ENCODE results near the gene YTHDC2. TPM values are rescaled to one million over a fixed set of nuclear protein-coding genes. Genes with fewer than 3 reads are reported as not detected.
"Not testable (repeated sequence)": the region's sequence is repeated elsewhere in the genome, so short reads cannot be mapped to it uniquely, and the experiment has no call there.

Gene YTHDC2
- total and polyA plus RNA-seq, 11 donors: 5.7 to 19.8 (median 13.0) TPM

DNA sequence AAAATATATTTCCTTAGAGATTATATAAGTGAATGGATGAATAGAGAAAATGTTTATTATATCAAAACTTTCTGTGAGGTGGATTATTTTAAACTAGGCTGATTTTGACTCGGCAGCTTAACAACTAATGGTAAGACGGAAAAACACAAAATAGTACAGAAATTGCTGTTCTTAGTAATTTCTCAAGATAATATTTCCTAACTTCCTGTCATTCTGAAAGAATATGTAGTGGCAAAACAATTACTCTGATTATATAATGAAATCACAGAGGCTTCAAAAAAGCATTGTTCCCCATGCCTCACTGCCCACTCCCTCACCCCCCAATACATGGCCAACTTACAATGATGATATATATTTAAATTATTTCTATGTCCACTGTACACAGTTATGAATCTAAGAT, 85.4 kb downstream of the YTHDC2 start:
- Histone ChIP-seq H3K27me3 (no peaks in the 10 kb centered on the region), H3K4me1 (peaks cover 0 to 16% (median 0%) of the 10 kb centered on the region in 12 donors), H3K27ac (no peak overlapping the region), H3K9me3 (no peaks in the 10 kb centered on the region), H3K4me3 (no peak overlapping the region), H3K36me3 (peaks cover 0 to 39% (median 23%) of the 10 kb centered on the region in 9 donors)
- intact Hi-C loops (cut with DNase I): no loop called here
- 50 to 67% (median 61%) methylated on average over 2 of the region's 2 CpGs for WGBS, 4 donors
- no peak for DNase-seq
- ATAC-seq: no peak
- TF ChIP-seq POLR2A (IDR thresholded peaks at IDR 0.05): no peak
- TF ChIP-seq, protein P1, sequence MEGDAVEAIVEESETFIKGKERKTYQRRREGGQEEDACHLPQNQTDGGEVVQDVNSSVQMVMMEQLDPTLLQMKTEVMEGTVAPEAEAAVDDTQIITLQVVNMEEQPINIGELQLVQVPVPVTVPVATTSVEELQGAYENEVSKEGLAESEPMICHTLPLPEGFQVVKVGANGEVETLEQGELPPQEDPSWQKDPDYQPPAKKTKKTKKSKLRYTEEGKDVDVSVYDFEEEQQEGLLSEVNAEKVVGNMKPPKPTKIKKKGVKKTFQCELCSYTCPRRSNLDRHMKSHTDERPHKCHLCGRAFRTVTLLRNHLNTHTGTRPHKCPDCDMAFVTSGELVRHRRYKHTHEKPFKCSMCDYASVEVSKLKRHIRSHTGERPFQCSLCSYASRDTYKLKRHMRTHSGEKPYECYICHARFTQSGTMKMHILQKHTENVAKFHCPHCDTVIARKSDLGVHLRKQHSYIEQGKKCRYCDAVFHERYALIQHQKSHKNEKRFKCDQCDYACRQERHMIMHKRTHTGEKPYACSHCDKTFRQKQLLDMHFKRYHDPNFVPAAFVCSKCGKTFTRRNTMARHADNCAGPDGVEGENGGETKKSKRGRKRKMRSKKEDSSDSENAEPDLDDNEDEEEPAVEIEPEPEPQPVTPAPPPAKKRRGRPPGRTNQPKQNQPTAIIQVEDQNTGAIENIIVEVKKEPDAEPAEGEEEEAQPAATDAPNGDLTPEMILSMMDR (IDR thresholded peaks at IDR 0.05): no peak

DNA sequence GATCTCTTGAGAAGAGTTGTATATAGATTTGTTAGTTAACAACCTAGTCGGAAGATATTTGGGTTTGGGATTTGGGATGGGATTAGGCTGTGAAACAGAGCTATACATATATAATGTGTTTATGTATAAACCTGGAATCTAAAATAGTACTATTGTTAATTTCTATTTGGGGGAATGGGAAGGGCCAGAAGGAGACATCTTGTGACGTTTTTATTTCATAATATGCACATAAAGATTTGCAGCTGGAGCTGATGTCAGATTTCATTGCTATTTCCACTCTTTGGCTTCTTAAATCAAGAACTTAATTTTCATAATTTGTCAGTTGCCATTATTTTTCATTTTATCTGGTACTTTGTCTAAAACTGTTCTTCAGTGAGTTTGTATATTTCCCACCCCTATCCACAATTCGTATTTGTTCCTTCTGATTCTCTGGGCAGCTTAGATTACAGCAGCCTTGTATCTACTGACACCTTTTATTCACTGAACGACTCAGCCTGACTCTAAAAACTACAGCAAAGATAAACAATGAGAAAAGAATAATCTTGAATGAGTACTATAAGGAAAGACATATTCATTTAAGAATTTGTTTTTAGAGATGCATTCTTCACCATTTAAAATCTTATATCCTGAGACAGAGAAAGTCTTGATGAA, 86.9 kb downstream of the YTHDC2 start:
- intact Hi-C loops (cut with DNase I): loop anchor here in 8 of 10 donors (5.0 to 10.0 kb wide), 7 partner anchors 223 to 1644 kb away; no protein-coding TSS in a partner anchor
- Histone ChIP-seq H3K27ac (no peak overlapping the region), H3K4me3 (no peak overlapping the region), H3K4me1 (peaks cover 0 to 16% (median 0%) of the 10 kb centered on the region in 12 donors), H3K27me3 (no peaks in the 10 kb centered on the region), H3K36me3 (peaks cover 0 to 24% (median 8%) of the 10 kb centered on the region in 9 donors), H3K9me3 (no peaks in the 10 kb centered on the region)
- ATAC-seq (no peak), DNase-seq (no peak)
- TF ChIP-seq POLR2A (IDR thresholded peaks at IDR 0.05): no peak
- TF ChIP-seq, protein P1 (IDR thresholded peaks at IDR 0.05): no peak
- WGBS, 4 donors: 58 to 65% (median 63%) methylated on average over 4 of the region's 4 CpGs

DNA sequence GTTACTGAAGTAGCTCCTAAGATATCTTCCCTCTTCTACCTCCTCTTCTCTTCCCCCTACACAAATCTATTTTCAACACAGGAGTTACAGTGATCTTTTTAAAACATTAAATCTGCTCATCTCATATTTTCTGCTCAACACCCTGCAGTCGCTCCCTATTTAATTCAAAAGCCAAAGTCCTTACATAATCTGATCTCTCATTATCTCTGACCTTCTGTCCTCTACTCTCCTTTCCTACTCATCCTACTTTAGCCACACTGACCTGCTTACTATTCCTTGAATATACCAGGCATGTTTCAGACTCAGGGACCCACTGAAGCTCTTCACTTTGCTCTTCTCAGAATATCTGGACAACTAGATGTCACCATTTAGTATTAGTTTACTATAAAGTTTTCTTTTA, 87.9 kb downstream of the YTHDC2 start:
- H3K4me3 ChIP-seq: no peak overlapping the region
- 58 to 69% (median 66%) methylated on average over 1 of the region's 1 CpG for WGBS, 4 donors
- H3K27me3 ChIP-seq: peaks cover 0 to 3% (median 0%) of the 10 kb centered on the region in 9 donors
- no peak for ATAC-seq
- peaks cover 0 to 15% (median 3%) of the 10 kb centered on the region in 9 donors for H3K36me3 ChIP-seq
- no peak for DNase-seq
- intact Hi-C loops (cut with DNase I): loop anchor here in 8 of 10 donors (5.0 to 10.0 kb wide), 7 partner anchors 224 to 1643 kb away; no protein-coding TSS in a partner anchor
- peaks cover 0 to 20% (median 1%) of the 10 kb centered on the region in 12 donors for H3K4me1 ChIP-seq
- H3K9me3 ChIP-seq: no peaks in the 10 kb centered on the region
- no peak overlapping the region for H3K27ac ChIP-seq
- TF ChIP-seq, protein P1 (IDR thresholded peaks at IDR 0.05): no peak
- TF ChIP-seq POLR2A (IDR thresholded peaks at IDR 0.05): no peak

DNA sequence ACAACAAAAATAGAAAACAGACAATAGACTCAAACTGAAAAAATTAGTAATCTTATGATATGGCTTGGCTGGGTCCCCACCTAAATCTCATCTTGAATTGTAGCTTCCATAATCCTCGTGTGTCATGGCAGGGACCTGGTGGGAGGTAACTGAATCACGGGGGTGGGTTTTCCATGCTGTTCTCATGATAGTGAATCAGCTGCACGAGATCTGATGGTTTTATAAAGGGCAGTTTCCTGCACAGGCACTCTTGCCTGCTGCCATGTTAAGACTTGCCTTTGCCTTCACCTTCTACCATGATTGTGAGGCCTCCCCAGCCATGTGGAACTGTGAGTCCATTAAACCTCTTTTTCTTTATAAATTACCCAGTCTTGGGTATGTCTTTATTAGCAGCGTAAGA, 89.8 kb downstream of the YTHDC2 start:
- 77 to 89% (median 80%) methylated on average over 4 of the region's 4 CpGs for WGBS, 4 donors
- not testable (repeated sequence) for ATAC-seq, H3K36me3 ChIP-seq, H3K4me3 ChIP-seq, DNase-seq, H3K27me3 ChIP-seq, H3K9me3 ChIP-seq, H3K27ac ChIP-seq
- intact Hi-C loops (cut with DNase I): loop anchor here in 8 of 10 donors (5.0 to 10.0 kb wide), 7 partner anchors 226 to 1642 kb away; no protein-coding TSS in a partner anchor
- peaks cover 0 to 16% (median 2%) of the 10 kb centered on the region in 12 donors for H3K4me1 ChIP-seq
